ENCODE results near the gene AMZ1.

AMZ1 gene

DNA sequence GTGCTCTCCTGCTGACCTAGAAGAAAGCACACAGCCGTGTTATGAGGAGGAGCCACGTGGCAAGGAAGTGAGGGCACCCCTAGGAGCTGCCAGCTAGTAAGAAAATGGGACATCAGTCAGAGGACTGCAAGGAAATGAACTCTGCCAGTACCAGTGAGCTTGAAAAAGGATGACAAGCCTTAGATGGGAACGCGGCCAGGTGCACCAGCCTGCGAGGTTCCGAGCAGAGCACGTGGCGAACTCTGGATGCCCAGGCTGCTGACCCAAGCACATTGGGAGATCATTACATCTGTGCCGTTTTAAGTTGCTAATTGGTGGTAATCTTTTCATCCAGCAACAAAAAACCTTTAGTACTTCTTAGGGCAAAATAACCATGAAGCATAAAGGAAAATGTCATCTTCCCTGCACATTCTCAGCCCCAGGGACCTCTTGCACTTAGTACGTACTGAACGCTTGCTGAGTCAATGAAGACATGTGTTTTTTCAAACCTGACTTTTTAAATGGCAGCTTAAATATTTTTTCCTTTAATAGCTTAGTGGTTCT lies 69.4 kb downstream of the AMZ1 start:
- no peak for DNase-seq

GRCh38 chr7:2757904-2758672 lies 70.1 kb downstream of the AMZ1 start:
- peak; percentile 59 to 65 for DNase-seq

DNA sequence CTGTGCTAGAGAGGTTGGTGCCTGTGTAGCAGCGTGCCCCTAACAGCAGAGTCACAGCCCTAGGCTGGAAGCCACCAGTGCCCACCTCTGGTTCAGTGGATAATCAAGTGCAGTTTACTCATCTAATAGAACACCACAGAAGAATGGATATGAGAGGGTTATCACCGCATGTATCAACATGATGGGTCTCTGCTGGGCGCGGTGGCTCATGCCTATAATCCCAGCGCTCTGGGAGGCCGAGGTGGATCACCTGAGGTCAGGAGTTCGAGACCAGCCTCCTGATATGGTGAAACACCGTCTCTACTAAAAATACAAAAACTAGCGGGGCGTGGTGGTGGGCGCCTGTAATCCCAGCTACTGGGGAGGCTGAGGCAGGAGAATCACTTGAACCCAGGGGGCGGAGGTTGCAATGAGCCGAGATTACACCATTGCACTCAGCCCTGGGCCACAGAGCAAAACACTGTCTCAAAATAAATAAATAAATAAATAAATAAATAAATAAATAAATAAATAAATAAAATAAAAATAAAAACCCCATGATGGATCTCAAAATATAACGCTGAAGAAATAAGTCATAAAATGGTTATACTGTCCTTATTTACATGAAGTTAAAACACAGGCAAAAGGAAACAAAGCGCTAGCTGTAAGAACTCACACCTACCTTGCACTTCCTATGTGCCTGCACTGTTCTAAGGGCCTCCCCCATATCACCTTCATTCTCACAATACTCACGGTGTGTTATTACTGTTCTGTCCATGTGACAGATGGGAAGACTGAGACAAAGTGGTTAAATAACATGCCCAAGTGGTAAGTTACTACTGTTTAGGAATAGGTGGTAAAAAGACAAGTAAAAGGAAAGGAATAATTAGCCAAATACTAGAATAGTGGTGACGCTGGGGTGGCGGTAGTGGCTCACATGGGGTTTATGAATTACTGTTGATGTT lies 70.9 kb downstream of the AMZ1 start:
- no peak for DNase-seq

DNA sequence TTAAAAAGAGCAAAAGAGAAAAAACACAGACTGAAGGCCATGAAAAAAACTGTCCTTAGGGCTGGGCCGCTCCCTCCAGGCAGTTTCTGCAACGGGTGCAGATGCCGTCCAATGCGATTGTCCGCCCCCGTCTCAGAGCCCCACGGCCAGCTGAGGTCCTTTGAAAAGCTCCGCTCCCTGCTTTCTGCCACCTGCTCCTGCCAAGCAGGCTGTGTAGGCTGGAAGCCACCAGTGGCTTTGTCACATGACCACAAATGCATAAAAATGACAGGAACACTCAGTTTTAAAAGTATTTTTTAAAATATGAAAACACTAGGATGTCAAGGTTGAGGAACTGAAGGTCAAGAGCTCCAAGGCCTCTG lies 71.7 kb downstream of the AMZ1 start:
- no peak for DNase-seq

DNA sequence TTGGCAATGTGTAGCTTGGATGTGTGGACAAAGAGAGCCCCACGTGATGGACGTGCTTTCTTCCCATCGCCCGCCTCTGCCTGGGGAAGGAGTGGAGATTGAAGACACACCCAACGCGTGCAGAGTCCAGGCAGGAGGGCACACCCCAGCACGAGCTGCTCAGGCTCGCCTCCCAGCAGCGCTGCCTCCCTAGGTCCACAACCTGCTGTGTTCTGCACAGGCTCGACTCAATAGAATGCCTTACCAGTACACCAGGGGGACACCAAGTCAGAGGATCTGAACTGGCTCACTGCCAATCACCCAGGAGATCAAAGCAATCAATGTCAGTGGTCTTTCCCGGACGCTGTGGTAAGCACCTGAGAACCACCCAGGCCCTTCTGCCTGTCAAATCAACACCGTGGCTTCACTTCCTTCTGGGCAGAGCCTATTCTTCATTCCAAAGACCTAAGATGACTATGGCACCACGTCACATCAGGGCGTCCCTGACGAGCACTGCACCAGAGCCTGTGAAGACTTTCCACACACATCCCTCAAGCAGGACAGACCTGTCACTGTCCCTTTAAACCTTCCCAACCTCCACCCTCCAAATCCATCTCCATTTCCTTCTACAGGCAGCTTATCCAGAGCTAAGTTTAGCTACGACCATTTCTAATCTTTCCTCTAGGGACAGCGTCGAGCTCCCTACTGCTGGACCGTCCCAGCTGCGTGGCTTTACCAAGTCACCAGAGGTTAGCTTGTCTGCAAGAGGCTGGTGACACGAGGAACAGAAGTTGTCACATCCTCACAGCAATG lies 72.3 kb downstream of the AMZ1 start:
- DNase-seq, result peak in 1 of 2 experiments; percentile 4

DNA sequence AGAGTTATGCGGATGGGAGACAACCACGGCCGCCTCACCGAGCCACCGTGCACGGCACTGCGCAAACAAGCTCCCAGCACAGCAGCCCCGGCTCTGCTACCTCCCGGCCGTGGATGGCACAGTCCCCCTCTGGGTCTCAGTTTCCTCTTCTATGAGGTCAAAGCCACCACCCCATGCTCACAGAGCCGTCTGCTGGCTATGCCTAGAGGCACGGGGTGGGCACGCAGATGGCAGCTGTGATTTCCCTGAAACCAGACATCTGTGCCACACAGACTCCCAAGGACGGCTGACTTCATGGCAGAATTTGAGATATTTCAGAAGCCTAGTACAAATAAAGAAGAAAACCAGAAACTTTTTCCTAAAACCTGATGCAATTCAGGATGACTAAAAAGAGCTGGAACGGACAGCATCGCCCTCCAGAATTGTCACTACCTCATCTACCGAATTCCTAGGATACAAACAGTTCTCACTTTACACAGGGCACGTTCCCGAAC lies 73.2 kb downstream of the AMZ1 start:
- DNase-seq, result no peak

GRCh38 chr7:2761801-2762497 lies 73.9 kb downstream of the AMZ1 start:
- no peak for DNase-seq

GRCh38 chr7:2763597-2763996 lies 75.6 kb downstream of the AMZ1 start:
- DNase-seq, result no peak

GRCh38 chr7:2764621-2765020 lies 76.6 kb downstream of the AMZ1 start:
- DNase-seq, result no peak

Measured in AML-193 (cell line).